Mesothelial cell of epicardium (in vitro differentiated cells): ENCODE data around the gene FANCC. TPM values are rescaled to one million over a fixed set of nuclear protein-coding genes. Genes with fewer than 3 reads are reported as not detected.

Source experiments
- DNase-seq, 2 experiments: peaks; one replicate each; pipeline ENCODE4 v3.0.0; 2021; ENCODE audit warnings: low spot score in 2 of 2; ENCODE audit not compliant: unreplicated experiment in 2 of 2
- H3K27ac Mint-ChIP-seq: 2 replicates; pipeline ENCODE4 v1.8.0; 2021; ENCODE audit warnings: mixed read lengths
- H3K27me3 Mint-ChIP-seq: 2 replicates; pipeline ENCODE4 v1.8.0; 2021; ENCODE audit warnings: low read depth, mixed read lengths
- H3K36me3 Mint-ChIP-seq: 2 replicates; pipeline ENCODE4 v1.8.0; 2021; ENCODE audit warnings: mixed read lengths
- H3K4me1 Mint-ChIP-seq: 2 replicates; pipeline ENCODE4 v1.8.0; 2021; ENCODE audit warnings: mixed read lengths
- H3K4me3 Mint-ChIP-seq: 2 replicates; pipeline ENCODE4 v1.8.0; 2021; ENCODE audit warnings: mild to moderate bottlenecking, moderate library complexity, mixed read lengths
- H3K9me3 Mint-ChIP-seq: 2 replicates; pipeline ENCODE4 v1.8.0; 2021; ENCODE audit warnings: mixed read lengths
- microRNA-seq: library from miRNA; unstranded; fragments of <30 nt; microRNA quantifications from one replicate; pipeline ENCODE4 v1.2.0, GENCODE V29; 2021; ENCODE audit warnings: inconsistent platforms, mixed read lengths
- total RNA-seq: library from RNA; stranded (reverse); gene quantifications from 3 replicates; pipeline ENCODE4 v1.2.1, GENCODE V29; 2021
- TF ChIP-seq, protein P1 (sequence below): fragments of 200-600 bp; sonication (generic); IDR thresholded peaks from one replicate; pipeline ENCODE4 v1.5.0; 2021; ENCODE audit warnings: antibody characterized with exemption; ENCODE audit not compliant: unreplicated experiment

FANCC gene
- total RNA-seq, 1 donor from 2014 or later, result 22.5 TPM

- peak overlapping the region; percentile 5 for H3K4me3 Mint-ChIP-seq
- no peaks in the 10 kb centered on the region for H3K27me3 Mint-ChIP-seq
- no peaks in the 10 kb centered on the region for H3K9me3 Mint-ChIP-seq
- peaks cover 68% of the 10 kb centered on the region for H3K4me1 Mint-ChIP-seq
- H3K27ac Mint-ChIP-seq, result peak overlapping the region; percentile 96
- no peak for DNase-seq
- TF ChIP-seq, protein P1, sequence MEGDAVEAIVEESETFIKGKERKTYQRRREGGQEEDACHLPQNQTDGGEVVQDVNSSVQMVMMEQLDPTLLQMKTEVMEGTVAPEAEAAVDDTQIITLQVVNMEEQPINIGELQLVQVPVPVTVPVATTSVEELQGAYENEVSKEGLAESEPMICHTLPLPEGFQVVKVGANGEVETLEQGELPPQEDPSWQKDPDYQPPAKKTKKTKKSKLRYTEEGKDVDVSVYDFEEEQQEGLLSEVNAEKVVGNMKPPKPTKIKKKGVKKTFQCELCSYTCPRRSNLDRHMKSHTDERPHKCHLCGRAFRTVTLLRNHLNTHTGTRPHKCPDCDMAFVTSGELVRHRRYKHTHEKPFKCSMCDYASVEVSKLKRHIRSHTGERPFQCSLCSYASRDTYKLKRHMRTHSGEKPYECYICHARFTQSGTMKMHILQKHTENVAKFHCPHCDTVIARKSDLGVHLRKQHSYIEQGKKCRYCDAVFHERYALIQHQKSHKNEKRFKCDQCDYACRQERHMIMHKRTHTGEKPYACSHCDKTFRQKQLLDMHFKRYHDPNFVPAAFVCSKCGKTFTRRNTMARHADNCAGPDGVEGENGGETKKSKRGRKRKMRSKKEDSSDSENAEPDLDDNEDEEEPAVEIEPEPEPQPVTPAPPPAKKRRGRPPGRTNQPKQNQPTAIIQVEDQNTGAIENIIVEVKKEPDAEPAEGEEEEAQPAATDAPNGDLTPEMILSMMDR, result no peak
- H3K36me3 Mint-ChIP-seq, result peaks cover 6% of the 10 kb centered on the region
Observed at GRCh38 chr9:95057101-95057500, 260.4 kb downstream of the FANCC start.

DNA sequence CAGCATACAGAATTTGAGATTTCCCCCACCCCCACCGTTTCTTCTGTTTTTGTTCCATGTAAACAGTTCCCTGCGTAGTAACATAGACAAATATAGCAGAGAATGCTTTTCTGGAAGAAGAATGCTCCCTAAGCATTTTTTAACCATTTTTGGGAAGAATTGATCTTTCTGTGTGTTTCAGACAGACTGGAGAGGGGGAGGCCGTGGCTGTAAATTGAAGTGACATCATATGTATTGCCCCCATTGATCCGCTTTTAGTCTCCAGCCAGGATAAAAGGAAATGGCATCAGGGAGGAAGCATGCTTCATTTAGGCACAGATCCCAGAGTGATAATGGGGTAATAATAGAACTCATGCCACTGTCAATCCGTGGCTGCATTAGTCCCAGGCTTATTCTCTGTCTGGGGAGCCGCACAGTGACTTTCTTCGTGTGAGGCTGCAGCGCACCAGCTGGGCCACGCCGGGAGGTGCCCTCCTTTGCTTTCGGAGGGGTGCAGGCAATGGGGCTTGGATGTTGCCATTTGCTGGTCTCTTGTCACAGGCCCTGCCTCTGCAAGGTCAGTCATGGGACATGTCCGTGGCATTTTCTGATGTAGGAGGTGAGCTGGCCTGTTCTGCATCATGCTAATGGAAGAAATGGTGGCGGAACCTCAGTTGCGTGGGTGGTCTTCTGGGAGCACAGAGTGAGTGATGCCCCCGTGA is 261.5 kb downstream of the FANCC start:
- H3K4me1 Mint-ChIP-seq, result peaks cover 68% of the 10 kb centered on the region
- H3K9me3 Mint-ChIP-seq, result no peaks in the 10 kb centered on the region
- DNase-seq, result no peak
- H3K27me3 Mint-ChIP-seq, result no peaks in the 10 kb centered on the region
- H3K27ac Mint-ChIP-seq, result peak overlapping the region; percentile 96
- no peak overlapping the region for H3K4me3 Mint-ChIP-seq
- peaks cover 5% of the 10 kb centered on the region for H3K36me3 Mint-ChIP-seq
- TF ChIP-seq, protein P1, result no peak

DNA sequence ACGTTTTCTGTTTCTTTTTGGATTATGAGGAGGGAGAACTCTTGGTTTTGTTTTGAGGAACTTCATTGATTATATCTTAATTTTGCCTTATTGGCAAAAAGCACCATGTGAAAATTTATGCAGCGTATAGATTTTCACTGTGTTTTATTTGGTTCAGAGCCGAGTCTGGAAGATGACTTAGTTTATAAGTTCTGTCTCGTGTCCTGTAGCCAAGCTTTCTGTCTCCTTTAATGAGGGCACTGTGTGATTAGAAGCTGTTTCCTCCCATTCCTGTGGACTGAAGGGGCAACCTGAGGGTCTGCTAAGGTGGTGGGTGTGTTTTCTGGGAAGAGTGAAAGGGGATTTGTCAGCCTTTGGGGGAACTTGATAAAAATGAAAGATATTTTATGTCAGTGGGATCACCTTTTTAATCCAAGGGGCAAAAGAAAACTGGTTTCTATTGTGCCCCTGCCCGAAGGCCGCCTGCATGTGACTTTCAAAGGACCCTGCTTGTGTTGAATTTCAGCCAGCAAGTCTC is 262.1 kb downstream of the FANCC start:
- Mint-ChIP-seq H3K4me1 (peaks cover 67% of the 10 kb centered on the region), H3K9me3 (no peaks in the 10 kb centered on the region), H3K27ac (peak overlapping the region; percentile 96), H3K36me3 (peaks cover 2% of the 10 kb centered on the region), H3K4me3 (peak overlapping the region; percentile 17), H3K27me3 (no peaks in the 10 kb centered on the region)
- no peak for DNase-seq
- TF ChIP-seq, protein P1, result no peak

- Mint-ChIP-seq H3K4me3 (no peak overlapping the region), H3K36me3 (peaks cover 2% of the 10 kb centered on the region), H3K27ac (no peak overlapping the region), H3K9me3 (no peaks in the 10 kb centered on the region), H3K4me1 (peaks cover 66% of the 10 kb centered on the region), H3K27me3 (no peaks in the 10 kb centered on the region)
- TF ChIP-seq, protein P1, result no peak
- no peak for DNase-seq
Observed at GRCh38 chr9:95053611-95054570, 263.6 kb downstream of the FANCC start.

DNA sequence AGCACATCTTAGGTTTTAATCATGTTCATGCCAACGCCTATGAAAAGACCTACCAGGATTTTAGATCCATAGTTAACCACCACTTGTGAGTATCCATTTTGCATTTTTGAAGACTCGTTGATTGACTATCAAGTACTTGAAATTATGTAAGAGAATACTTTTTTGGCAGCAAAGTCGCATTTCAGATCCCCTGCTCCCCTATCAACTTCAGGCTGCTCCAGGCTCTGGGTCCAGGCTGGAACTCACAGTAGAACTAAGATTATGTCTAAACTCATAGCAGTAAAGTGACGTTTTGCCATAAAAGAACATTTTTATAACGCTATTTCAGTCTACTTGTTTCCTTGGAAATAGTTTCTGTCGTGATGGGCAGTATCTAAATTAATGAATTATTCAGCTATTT is 267.7 kb downstream of the FANCC start:
- no peaks in the 10 kb centered on the region for H3K9me3 Mint-ChIP-seq
- TF ChIP-seq, protein P1, result no peak
- H3K4me3 Mint-ChIP-seq, result peak overlapping the region; percentile 58
- no peak for DNase-seq
- peak overlapping the region; percentile 57 for H3K27ac Mint-ChIP-seq
- H3K4me1 Mint-ChIP-seq, result peaks cover 54% of the 10 kb centered on the region
- H3K36me3 Mint-ChIP-seq, result peaks cover 2% of the 10 kb centered on the region
- no peaks in the 10 kb centered on the region for H3K27me3 Mint-ChIP-seq

Small RNA genes lying within 50 kb of the gene (microRNA-seq; reads per million reads assigned to microRNA genes)
- gene MIR23B, result 31,988 reads per million, percentile 99 among the genes with 10 or more reads in this experiment
- gene MIR24-1, result not detected
- gene MIR27B, result 4,815 reads per million, percentile 91 among the genes with 10 or more reads in this experiment
- gene MIR3074, result not detected
- gene MIR6081, result not detected

Other genes starting within 250 kb of the FANCC start
- gene PTCH1, start 199.3 kb upstream of the FANCC start, total RNA-seq, result 29.9 to 36.3 TPM (median 36.1 TPM) in 3 replicates